IgD-negative memory B cell (primary cell): ENCODE data around the gene KAZN. TPM values are rescaled to one million over a fixed set of nuclear protein-coding genes. Genes with fewer than 3 reads are reported as not detected.
A peak's percentile ranks its signal among the peaks of the same experiment; 100 is the strongest.

Experiments used
- H3K27ac Mint-ChIP-seq, 3 donors: one replicate each; pipeline ENCODE4 v1.8.0; 2020 to 2022; ENCODE audit warnings: mild to moderate bottlenecking in 3 of 3, mixed read lengths in 3 of 3, moderate library complexity in 1 of 3
- H3K27me3 Mint-ChIP-seq: one replicate; pipeline ENCODE4 v1.8.0; 2021; ENCODE audit warnings: mixed read lengths
- H3K36me3 Mint-ChIP-seq: one replicate; pipeline ENCODE4 v1.8.0; 2020; ENCODE audit warnings: mild to moderate bottlenecking, mixed read lengths
- H3K4me1 Mint-ChIP-seq, 3 donors: one replicate each; pipeline ENCODE4 v1.8.0; 2020 to 2022; ENCODE audit warnings: mixed read lengths in 3 of 3, mild to moderate bottlenecking in 1 of 3
- H3K4me3 Mint-ChIP-seq, 4 donors: one replicate each; pipeline ENCODE4 v1.8.0; 2020 to 2022; ENCODE audit warnings: mild to moderate bottlenecking in 4 of 4, mixed read lengths in 4 of 4, moderate library complexity in 3 of 4
- H3K9me3 Mint-ChIP-seq, 3 donors: one replicate each; pipeline ENCODE4 v1.8.0; 2020 to 2021; ENCODE audit warnings: mixed read lengths in 3 of 3, mild to moderate bottlenecking in 1 of 3
- polyA plus RNA-seq: library from polyadenylated mRNA; unstranded; fragments of 300-500 nt; fragmentation: Illumina TruSeq; gene quantifications from one replicate; pipeline ENCODE4 v1.2.3, GENCODE V29; 2021

The KAZN gene
- polyA plus RNA-seq, 1 donor from 2014 or later, result not detected

- no peak overlapping the region for H3K4me3 Mint-ChIP-seq
- H3K27me3 Mint-ChIP-seq, result no peaks in the 10 kb centered on the region
- H3K36me3 Mint-ChIP-seq, result peaks cover 2% of the 10 kb centered on the region
- H3K9me3 Mint-ChIP-seq, result peaks cover 0 to 2% (median 0%) of the 10 kb centered on the region in 3 donors
- H3K27ac Mint-ChIP-seq, result no peak overlapping the region
- H3K4me1 Mint-ChIP-seq, result no peaks in the 10 kb centered on the region
These were observed 389.5 kb downstream of the KAZN start for GRCh38 chr1:14987829-14988603.

- Mint-ChIP-seq H3K4me3 (no peak overlapping the region), H3K4me1 (no peaks in the 10 kb centered on the region), H3K36me3 (peaks cover 2% of the 10 kb centered on the region), H3K27me3 (no peaks in the 10 kb centered on the region), H3K27ac (no peak overlapping the region), H3K9me3 (peaks cover 0 to 2% (median 0%) of the 10 kb centered on the region in 3 donors)
These were observed 390.2 kb downstream of the KAZN start for GRCh38 chr1:14988636-14989035.

- no peaks in the 10 kb centered on the region for H3K27me3 Mint-ChIP-seq
- H3K36me3 Mint-ChIP-seq, result peaks cover 2% of the 10 kb centered on the region
- H3K4me3 Mint-ChIP-seq, result no peak overlapping the region
- no peaks in the 10 kb centered on the region for H3K4me1 Mint-ChIP-seq
- H3K9me3 Mint-ChIP-seq, result no peaks in the 10 kb centered on the region
- no peak overlapping the region for H3K27ac Mint-ChIP-seq
These were observed 391.6 kb downstream of the KAZN start for GRCh38 chr1:14989931-14990728.

- Mint-ChIP-seq H3K4me1 (no peaks in the 10 kb centered on the region), H3K36me3 (no peaks in the 10 kb centered on the region), H3K27ac (no peak overlapping the region)
These were observed 394.9 kb downstream of the KAZN start for GRCh38 chr1:14993414-14993813.

GRCh38 chr1:14994148-14994547 is 395.7 kb downstream of the KAZN start:
- Mint-ChIP-seq H3K4me3 (no peak overlapping the region), H3K27ac (no peak overlapping the region), H3K27me3 (no peaks in the 10 kb centered on the region), H3K9me3 (no peaks in the 10 kb centered on the region), H3K4me1 (no peaks in the 10 kb centered on the region), H3K36me3 (no peaks in the 10 kb centered on the region)

More at GRCh38 chr1:14993414-14993813, 394.9 kb downstream of the KAZN start:
- no peaks in the 10 kb centered on the region for H3K9me3 Mint-ChIP-seq
- H3K4me3 Mint-ChIP-seq, result no peak overlapping the region
- H3K27me3 Mint-ChIP-seq, result no peaks in the 10 kb centered on the region

GRCh38 chr1:14994841-14995437 is 396.5 kb downstream of the KAZN start:
- peaks cover 2% of the 10 kb centered on the region for H3K27me3 Mint-ChIP-seq
- H3K36me3 Mint-ChIP-seq, result no peaks in the 10 kb centered on the region
- no peaks in the 10 kb centered on the region for H3K9me3 Mint-ChIP-seq
- H3K4me3 Mint-ChIP-seq, result no peak overlapping the region
- H3K4me1 Mint-ChIP-seq, result no peaks in the 10 kb centered on the region
- no peak overlapping the region for H3K27ac Mint-ChIP-seq

GRCh38 chr1:14996133-14997050 is 397.9 kb downstream of the KAZN start:
- Mint-ChIP-seq H3K36me3 (no peaks in the 10 kb centered on the region), H3K9me3 (no peaks in the 10 kb centered on the region), H3K27me3 (peaks cover 2% of the 10 kb centered on the region), H3K4me3 (no peak overlapping the region), H3K4me1 (no peaks in the 10 kb centered on the region), H3K27ac (peak overlapping the region in 1 of 3 donors; percentile 49)

GRCh38 chr1:14997646-14998276 is 399.3 kb downstream of the KAZN start:
- H3K27ac Mint-ChIP-seq, result peak overlapping the region in 1 of 3 donors; percentile 34
- peaks cover 2% of the 10 kb centered on the region for H3K27me3 Mint-ChIP-seq
- no peaks in the 10 kb centered on the region for H3K36me3 Mint-ChIP-seq
- no peaks in the 10 kb centered on the region for H3K9me3 Mint-ChIP-seq
- no peak overlapping the region for H3K4me3 Mint-ChIP-seq
- H3K4me1 Mint-ChIP-seq, result no peaks in the 10 kb centered on the region

- Mint-ChIP-seq H3K4me3 (no peak overlapping the region), H3K4me1 (no peaks in the 10 kb centered on the region), H3K9me3 (no peaks in the 10 kb centered on the region), H3K27ac (no peak overlapping the region), H3K36me3 (no peaks in the 10 kb centered on the region), H3K27me3 (peaks cover 2% of the 10 kb centered on the region)
These were observed 401.0 kb downstream of the KAZN start for GRCh38 chr1:14999441-14999840.

GRCh38 chr1:15000030-15000429 is 401.5 kb downstream of the KAZN start:
- H3K36me3 Mint-ChIP-seq, result no peaks in the 10 kb centered on the region
- no peaks in the 10 kb centered on the region for H3K4me1 Mint-ChIP-seq
- H3K27me3 Mint-ChIP-seq, result peaks cover 2% of the 10 kb centered on the region
- H3K9me3 Mint-ChIP-seq, result no peaks in the 10 kb centered on the region
- H3K4me3 Mint-ChIP-seq, result no peak overlapping the region
- no peak overlapping the region for H3K27ac Mint-ChIP-seq

GRCh38 chr1:15000671-15001070 is 402.2 kb downstream of the KAZN start:
- H3K36me3 Mint-ChIP-seq, result no peaks in the 10 kb centered on the region
- H3K4me3 Mint-ChIP-seq, result no peak overlapping the region
- no peak overlapping the region for H3K27ac Mint-ChIP-seq
- H3K4me1 Mint-ChIP-seq, result no peaks in the 10 kb centered on the region
- no peaks in the 10 kb centered on the region for H3K9me3 Mint-ChIP-seq
- peaks cover 4% of the 10 kb centered on the region for H3K27me3 Mint-ChIP-seq

- Mint-ChIP-seq H3K9me3 (no peaks in the 10 kb centered on the region), H3K4me1 (no peaks in the 10 kb centered on the region), H3K4me3 (no peak overlapping the region), H3K36me3 (no peaks in the 10 kb centered on the region), H3K27me3 (peaks cover 5% of the 10 kb centered on the region), H3K27ac (no peak overlapping the region)
These were observed 402.9 kb downstream of the KAZN start for GRCh38 chr1:15001317-15001915.

- Mint-ChIP-seq H3K27ac (no peak overlapping the region), H3K36me3 (no peaks in the 10 kb centered on the region), H3K9me3 (no peaks in the 10 kb centered on the region), H3K27me3 (peaks cover 6% of the 10 kb centered on the region), H3K4me3 (no peak overlapping the region), H3K4me1 (no peaks in the 10 kb centered on the region)
These were observed 403.8 kb downstream of the KAZN start for GRCh38 chr1:15002325-15002724.

- Mint-ChIP-seq H3K4me3 (no peak overlapping the region), H3K4me1 (no peaks in the 10 kb centered on the region), H3K27ac (no peak overlapping the region), H3K9me3 (no peaks in the 10 kb centered on the region), H3K27me3 (peaks cover 6% of the 10 kb centered on the region), H3K36me3 (no peaks in the 10 kb centered on the region)
These were observed 405.9 kb downstream of the KAZN start for GRCh38 chr1:15004396-15004795.
